ENCODE measurements around the gene SLC13A5.
"Not testable (repeated sequence)": the region's sequence is repeated elsewhere in the genome, so short reads cannot be mapped to it uniquely, and the experiment has no call there.

Gene SLC13A5

GRCh38 chr17:6655732-6656361 is 57.3 kb downstream of the SLC13A5 start:
- not testable (repeated sequence) for H3K9me3 ChIP-seq (ENCODE audit: control insufficient read depth, low read length); H3K36me3 ChIP-seq (ENCODE audit: control insufficient read depth, insufficient read depth, low read length); H3K27ac ChIP-seq (ENCODE audit: insufficient read depth, low read depth, low read length, poor library complexity, severe bottlenecking)
- peaks cover 73% of the 10 kb centered on the region for H3K27me3 ChIP-seq (ENCODE audit: control insufficient read depth, insufficient read depth, low read length, poor library complexity, severe bottlenecking)
- H3K4me3 ChIP-seq (ENCODE audit: insufficient read depth, low read depth, low read length) = peak overlapping the region; percentile 32
- H3K4me1 ChIP-seq (ENCODE audit: control insufficient read depth, insufficient read depth, low read length) = peaks cover 33% of the 10 kb centered on the region
- WGBS, 2 experiments = 1% methylated on average over 28 to 29 of the region's 41 CpGs

GRCh38 chr17:6654841-6655731 is 58.1 kb downstream of the SLC13A5 start:
- Histone ChIP-seq H3K27me3 (ENCODE audit: control insufficient read depth, insufficient read depth, low read length, poor library complexity, severe bottlenecking) (peaks cover 66% of the 10 kb centered on the region), H3K4me3 (ENCODE audit: insufficient read depth, low read depth, low read length) (peak overlapping the region; percentile 32), H3K36me3 (ENCODE audit: control insufficient read depth, insufficient read depth, low read length) (no peaks in the 10 kb centered on the region), H3K9me3 (ENCODE audit: control insufficient read depth, low read length) (no peaks in the 10 kb centered on the region), H3K4me1 (ENCODE audit: control insufficient read depth, insufficient read depth, low read length) (peaks cover 33% of the 10 kb centered on the region), H3K27ac (ENCODE audit: insufficient read depth, low read depth, low read length, poor library complexity, severe bottlenecking) (no peak overlapping the region)
- 4 to 6% methylated on average over 44 to 46 of the region's 46 CpGs for WGBS, 2 experiments

GRCh38 chr17:6651919-6652452 is 61.2 kb downstream of the SLC13A5 start:
- peaks cover 33% of the 10 kb centered on the region for H3K4me1 ChIP-seq (ENCODE audit: control insufficient read depth, insufficient read depth, low read length)
- WGBS, 2 experiments = 61 to 63% methylated on average over 47 of the region's 47 CpGs
- H3K27ac ChIP-seq (ENCODE audit: insufficient read depth, low read depth, low read length, poor library complexity, severe bottlenecking) = no peak overlapping the region
- peak overlapping the region; percentile 88 for H3K4me3 ChIP-seq (ENCODE audit: insufficient read depth, low read depth, low read length)
- H3K27me3 ChIP-seq (ENCODE audit: control insufficient read depth, insufficient read depth, low read length, poor library complexity, severe bottlenecking) = peaks cover 41% of the 10 kb centered on the region
- no peaks in the 10 kb centered on the region for H3K9me3 ChIP-seq (ENCODE audit: control insufficient read depth, low read length)
- H3K36me3 ChIP-seq (ENCODE audit: control insufficient read depth, insufficient read depth, low read length) = peaks cover 3% of the 10 kb centered on the region

GRCh38 chr17:6651354-6651918 is 61.7 kb downstream of the SLC13A5 start, which contains the start of the genes C17orf100 and MED31:
C17orf100 (plus strand) TSS chr17:6651762; CDS start chr17:6651914, 152 bp downstream.
MED31 (minus strand) TSS chr17:6651605; CDS start chr17:6651528, 77 bp downstream.
- peaks cover 33% of the 10 kb centered on the region for H3K4me1 ChIP-seq (ENCODE audit: control insufficient read depth, insufficient read depth, low read length)
- H3K9me3 ChIP-seq (ENCODE audit: control insufficient read depth, low read length) = no peaks in the 10 kb centered on the region
- H3K36me3 ChIP-seq (ENCODE audit: control insufficient read depth, insufficient read depth, low read length) = peaks cover 3% of the 10 kb centered on the region
- WGBS, 2 experiments = 4 to 5% methylated on average over 35 of the region's 35 CpGs
- peaks cover 36% of the 10 kb centered on the region for H3K27me3 ChIP-seq (ENCODE audit: control insufficient read depth, insufficient read depth, low read length, poor library complexity, severe bottlenecking)
- H3K4me3 ChIP-seq (ENCODE audit: insufficient read depth, low read depth, low read length) = peak within 1 kb of the TSS; percentile 88
- H3K27ac ChIP-seq (ENCODE audit: insufficient read depth, low read depth, low read length, poor library complexity, severe bottlenecking) = peak within 1 kb of the TSS; percentile 98

GRCh38 chr17:6648181-6648580 is 65.0 kb downstream of the SLC13A5 start:
- Histone ChIP-seq H3K4me1 (ENCODE audit: control insufficient read depth, insufficient read depth, low read length) (peaks cover 12% of the 10 kb centered on the region), H3K9me3 (ENCODE audit: control insufficient read depth, low read length) (no peaks in the 10 kb centered on the region), H3K36me3 (ENCODE audit: control insufficient read depth, insufficient read depth, low read length) (peaks cover 6% of the 10 kb centered on the region), H3K4me3 (ENCODE audit: insufficient read depth, low read depth, low read length) (no peak overlapping the region), H3K27me3 (ENCODE audit: control insufficient read depth, insufficient read depth, low read length, poor library complexity, severe bottlenecking) (peaks cover 3% of the 10 kb centered on the region), H3K27ac (ENCODE audit: insufficient read depth, low read depth, low read length, poor library complexity, severe bottlenecking) (no peak overlapping the region)

- WGBS, 2 experiments = 86 to 93% methylated on average over 5 of the region's 5 CpGs
- Histone ChIP-seq H3K4me1 (ENCODE audit: control insufficient read depth, insufficient read depth, low read length) (peaks cover 13% of the 10 kb centered on the region), H3K4me3 (ENCODE audit: insufficient read depth, low read depth, low read length) (no peak overlapping the region), H3K27ac (ENCODE audit: insufficient read depth, low read depth, low read length, poor library complexity, severe bottlenecking) (no peak overlapping the region), H3K9me3 (ENCODE audit: control insufficient read depth, low read length) (no peaks in the 10 kb centered on the region), H3K36me3 (ENCODE audit: control insufficient read depth, insufficient read depth, low read length) (peaks cover 3% of the 10 kb centered on the region), H3K27me3 (ENCODE audit: control insufficient read depth, insufficient read depth, low read length, poor library complexity, severe bottlenecking) (no peaks in the 10 kb centered on the region)
Observed at GRCh38 chr17:6643451-6644125, 69.6 kb downstream of the SLC13A5 start.

DNA sequence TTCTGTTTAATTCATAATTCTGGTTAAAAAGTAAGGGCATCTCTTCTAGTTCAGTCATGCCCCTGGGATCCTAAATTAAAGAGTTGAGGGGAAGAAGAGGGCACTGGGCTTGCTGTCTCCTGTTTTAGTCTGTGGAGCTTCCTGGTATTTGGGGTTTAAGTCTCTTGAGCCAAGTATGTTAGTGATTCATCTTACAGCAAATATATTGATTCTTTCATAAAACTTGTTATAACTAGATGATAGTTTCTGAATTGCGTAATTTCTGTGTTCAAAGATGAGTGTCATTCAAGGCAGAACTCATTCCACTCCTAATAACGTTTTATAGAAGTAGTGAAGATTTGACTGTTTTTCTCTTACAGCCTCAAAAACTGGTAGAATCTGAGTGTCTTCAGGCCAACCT is 70.6 kb downstream of the SLC13A5 start:
- Histone ChIP-seq H3K4me3 (ENCODE audit: insufficient read depth, low read depth, low read length) (no peak overlapping the region), H3K27ac (ENCODE audit: insufficient read depth, low read depth, low read length, poor library complexity, severe bottlenecking) (no peak overlapping the region), H3K36me3 (ENCODE audit: control insufficient read depth, insufficient read depth, low read length) (peaks cover 3% of the 10 kb centered on the region), H3K27me3 (ENCODE audit: control insufficient read depth, insufficient read depth, low read length, poor library complexity, severe bottlenecking) (no peaks in the 10 kb centered on the region), H3K9me3 (ENCODE audit: control insufficient read depth, low read length) (no peaks in the 10 kb centered on the region), H3K4me1 (ENCODE audit: control insufficient read depth, insufficient read depth, low read length) (peaks cover 13% of the 10 kb centered on the region)
- 96 to 100% methylated on average over 2 of the region's 2 CpGs for WGBS, 2 experiments

GRCh38 chr17:6641247-6641863 is 71.8 kb downstream of the SLC13A5 start:
- Histone ChIP-seq H3K4me3 (ENCODE audit: insufficient read depth, low read depth, low read length) (peak overlapping the region; percentile 86), H3K27ac (ENCODE audit: insufficient read depth, low read depth, low read length, poor library complexity, severe bottlenecking) (peak overlapping the region; percentile 74), H3K27me3 (ENCODE audit: control insufficient read depth, insufficient read depth, low read length, poor library complexity, severe bottlenecking) (no peaks in the 10 kb centered on the region), H3K36me3 (ENCODE audit: control insufficient read depth, insufficient read depth, low read length) (peaks cover 3% of the 10 kb centered on the region), H3K4me1 (ENCODE audit: control insufficient read depth, insufficient read depth, low read length) (peaks cover 13% of the 10 kb centered on the region), H3K9me3 (ENCODE audit: control insufficient read depth, low read length) (no peaks in the 10 kb centered on the region)
- WGBS, 2 experiments = 4 to 5% methylated on average over 20 of the region's 20 CpGs

GRCh38 chr17:6640536-6641246 is 72.5 kb downstream of the SLC13A5 start, which contains the start of the genes KIAA0753 and TXNDC17:
KIAA0753 (minus strand) TSS chr17:6640711; CDS start chr17:6635103, 5,608 bp downstream.
TXNDC17 (plus strand) TSS chr17:6641060; CDS start chr17:6641083, 23 bp downstream.
- Histone ChIP-seq H3K36me3 (ENCODE audit: control insufficient read depth, insufficient read depth, low read length) (peaks cover 3% of the 10 kb centered on the region), H3K4me1 (ENCODE audit: control insufficient read depth, insufficient read depth, low read length) (peaks cover 13% of the 10 kb centered on the region), H3K27me3 (ENCODE audit: control insufficient read depth, insufficient read depth, low read length, poor library complexity, severe bottlenecking) (no peaks in the 10 kb centered on the region), H3K4me3 (ENCODE audit: insufficient read depth, low read depth, low read length) (peak within 1 kb of the TSS; percentile 86), H3K9me3 (ENCODE audit: control insufficient read depth, low read length) (no peaks in the 10 kb centered on the region), H3K27ac (ENCODE audit: insufficient read depth, low read depth, low read length, poor library complexity, severe bottlenecking) (peak within 1 kb of the TSS; percentile 74)
- 0 to 1% methylated on average over 52 of the region's 52 CpGs for WGBS, 2 experiments
